Activated CD8-positive, alpha-beta memory T cell treated with anti-CD3 and anti-CD28 coated beads, Interleukin-2, amount 50 U/mL, for 1 hour (primary cell): ENCODE measurements around the gene COL1A1.

Source experiments
- DNase-seq: peaks from one replicate; pipeline ENCODE4 v3.0.0-alpha.2; 2020; ENCODE audit errors: extremely low read depth

COL1A1 gene

GRCh38 chr17:50201276-50201854, at the start of gene COL1A1:
Gene COL1A1 (minus strand): TSS chr17:50201631. CDS start chr17:50201513, 118 bp downstream.
- no peak for DNase-seq

- no peak for DNase-seq
Measured at GRCh38 chr17:50248255-50248654, 46.8 kb upstream of the COL1A1 start.

- no peak for DNase-seq
Measured at GRCh38 chr17:50244771-50245170, 43.3 kb upstream of the COL1A1 start.

- DNase-seq, result no peak
Measured at GRCh38 chr17:50241431-50241830, 40.0 kb upstream of the COL1A1 start.

- no peak for DNase-seq
Measured at GRCh38 chr17:50240851-50241250, 39.4 kb upstream of the COL1A1 start.

- DNase-seq, result no peak
Measured at GRCh38 chr17:50239937-50240336, 38.5 kb upstream of the COL1A1 start.

- DNase-seq, result no peak
Measured at GRCh38 chr17:50238601-50239280, 37.3 kb upstream of the COL1A1 start.

GRCh38 chr17:50237901-50238300, 36.5 kb upstream of the COL1A1 start:
- DNase-seq, result no peak

- DNase-seq, result no peak
Measured at GRCh38 chr17:50234581-50234980, 33.1 kb upstream of the COL1A1 start.

- no peak for DNase-seq
Measured at GRCh38 chr17:50225701-50226240, 24.3 kb upstream of the COL1A1 start.

- DNase-seq, result no peak
Measured at GRCh38 chr17:50222922-50223321, 21.5 kb upstream of the COL1A1 start.

- no peak for DNase-seq
Measured at GRCh38 chr17:50221864-50222545, 20.6 kb upstream of the COL1A1 start.

- DNase-seq, result no peak
Measured at GRCh38 chr17:50221266-50221863, 19.9 kb upstream of the COL1A1 start.

- no peak for DNase-seq
Measured at GRCh38 chr17:50220811-50221210, 19.4 kb upstream of the COL1A1 start.

GRCh38 chr17:50219939-50220465, 18.6 kb upstream of the COL1A1 start:
- no peak for DNase-seq

GRCh38 chr17:50219342-50219741, 17.9 kb upstream of the COL1A1 start:
- DNase-seq, result no peak

- DNase-seq, result no peak
Measured at GRCh38 chr17:50218771-50219315, 17.4 kb upstream of the COL1A1 start.

- no peak for DNase-seq
Measured at GRCh38 chr17:50218071-50218759, 16.8 kb upstream of the COL1A1 start.

- no peak for DNase-seq
Measured at GRCh38 chr17:50217591-50217990, 16.2 kb upstream of the COL1A1 start.

GRCh38 chr17:50214976-50215760, 13.7 kb upstream of the COL1A1 start:
- DNase-seq, result no peak
